A549 (cell line): ENCODE results near the gene MSL3B.

Source experiments
- ATAC-seq, 2 experiments: fragments of 200-7000 bp in 1 of 2; fragments of >200 bp in 1 of 2; cut with Nextera tagmentation in 1 of 2; cut with Tn5 transposase in 1 of 2; 3 replicates each; pipeline versions ENCODE4 v1.8.0 to v1.9.1; 2018 to 2020; ENCODE audit warnings: mild to moderate bottlenecking in 1 of 2, moderate library complexity in 1 of 2
- CTCF ChIA-PET: fragments of 300-600 bp; sonication (Branson Sonifier 250); formaldehyde crosslinking; extraction: SDS; loops from one replicate; lab custom pipeline; 2021; ENCODE audit warnings: antibody characterized with exemption, inconsistent platforms; lab: Yijun Ruan, JAX
- POLR2A ChIA-PET: fragments of 350-600 bp; formaldehyde crosslinking; extraction: SDS; loops from one replicate; lab custom pipeline; 2021; ENCODE audit warnings: antibody characterized with exemption, inconsistent platforms; lab: Yijun Ruan, JAX
- DNase-seq, 2 experiments: peaks; one replicate each; pipeline versions ENCODE4 v3.0.0 to v3.0.0-alpha.2; 2011 to 2016; ENCODE audit warnings: low read depth in 1 of 2, low spot score in 1 of 2
- FAIRE-seq: peaks from 2 replicates; lab custom pipeline; 2011; peaks lifted over from hg19 to GRCh38; lab: Jason Lieb, UNC
- H3K27ac ChIP-seq, 2 experiments: fragments of >200 bp; sonication (Bioruptor Twin); formaldehyde crosslinking; 3 replicates each; pipeline ENCODE4 v1.5.1; 2016 to 2017
- H3K4me1 ChIP-seq: fragments of >200 bp; sonication (Bioruptor Twin); formaldehyde crosslinking; 3 replicates; pipeline ENCODE4 v1.6.1; 2016
- H3K4me2 ChIP-seq: fragments of >200 bp; sonication (Bioruptor Twin); formaldehyde crosslinking; 3 replicates; pipeline ENCODE4 v1.6.1; 2016
- H3K4me3 ChIP-seq: fragments of >200 bp; sonication (Bioruptor Twin); formaldehyde crosslinking; 3 replicates; pipeline ENCODE4 v1.5.1; 2016
- H3K9me3 ChIP-seq: fragments of >200 bp; sonication (Bioruptor Twin); formaldehyde crosslinking; 3 replicates; pipeline ENCODE4 v1.6.1; 2016
- ATOH8 ChIP-seq: fragments of 250-450 bp; sonication (Bioruptor Pico); IDR thresholded peaks from 2 replicates; pipeline ENCODE4 v1.5.0; 2020; ENCODE audit warnings: low read depth, mild to moderate bottlenecking, moderate library complexity
- CBX8 ChIP-seq: fragments of 200-600 bp; sonication (generic); IDR thresholded peaks from 2 replicates; pipeline ENCODE4 v1.6.1; 2016
- CEBPB ChIP-seq, 2 experiments: fragments of >200 bp in 1 of 2; sonication (Bioruptor Twin) in 1 of 2; formaldehyde crosslinking in 1 of 2; IDR thresholded peaks; 2 replicates each; pipeline ENCODE4 v1.6.1; 2012 to 2016
- CHD4 ChIP-seq: fragments of 200-600 bp; sonication (generic); IDR thresholded peaks from 2 replicates; pipeline ENCODE4 v1.6.1; 2016; ENCODE audit warnings: antibody characterized with exemption, mild to moderate bottlenecking, borderline replicate concordance
- CTCF ChIP-seq: fragments of >200 bp; sonication (Bioruptor Twin); formaldehyde crosslinking; IDR thresholded peaks from 3 replicates; pipeline ENCODE4 v1.5.1; 2016
- EHMT2 ChIP-seq: fragments of 200-600 bp; sonication (generic); IDR thresholded peaks from 2 replicates; pipeline ENCODE4 v1.6.1; 2016; ENCODE audit warnings: antibody characterized with exemption, low read depth, mild to moderate bottlenecking, moderate library complexity
- FOSB ChIP-seq: fragments of 250-450 bp; sonication (Bioruptor Pico); IDR thresholded peaks from 2 replicates; pipeline ENCODE4 v1.5.0; 2020; ENCODE audit warnings: mild to moderate bottlenecking, moderate library complexity
- GATA3 ChIP-seq: IDR thresholded peaks from 2 replicates; pipeline ENCODE4 v1.6.1; 2012; ENCODE audit warnings: borderline replicate concordance
- HES2 ChIP-seq: fragments of >200 bp; sonication (Bioruptor Twin); formaldehyde crosslinking; IDR thresholded peaks from 2 replicates; pipeline ENCODE4 v1.6.1; 2016
- HMGXB4 ChIP-seq: fragments of 250-450 bp; sonication (Bioruptor Pico); IDR thresholded peaks from 2 replicates; pipeline ENCODE4 v1.5.0; 2021; ENCODE audit warnings: mild to moderate bottlenecking, moderate library complexity, borderline replicate concordance
- HOXA7 ChIP-seq: fragments of 250-450 bp; sonication (Bioruptor Pico); IDR thresholded peaks from 2 replicates; pipeline ENCODE4 v1.5.0; 2020; ENCODE audit warnings: mild to moderate bottlenecking, moderate library complexity
- JUNB ChIP-seq: fragments of >200 bp; sonication (Bioruptor Twin); formaldehyde crosslinking; IDR thresholded peaks from 2 replicates; pipeline ENCODE4 v1.6.1; 2016
- KDM1A ChIP-seq: fragments of 200-600 bp; sonication (generic); IDR thresholded peaks from 2 replicates; pipeline ENCODE4 v1.6.1; 2016; ENCODE audit warnings: low read depth, mild to moderate bottlenecking
- KDM5A ChIP-seq: fragments of 200-600 bp; sonication (generic); IDR thresholded peaks from 2 replicates; pipeline ENCODE4 v1.6.1; 2016; ENCODE audit warnings: antibody characterized with exemption, mild to moderate bottlenecking
- MAZ ChIP-seq: fragments of 150-350 bp; IDR thresholded peaks from 2 replicates; pipeline ENCODE4 v1.6.1; 2014; ENCODE audit warnings: antibody characterized with exemption, low read depth, low read length, borderline replicate concordance
- NPAS2 ChIP-seq: fragments of 250-450 bp; sonication (Bioruptor Pico); IDR thresholded peaks from 2 replicates; pipeline ENCODE4 v1.8.0; 2022; ENCODE audit warnings: mild to moderate bottlenecking, moderate library complexity, borderline replicate concordance
- PBX3 ChIP-seq: IDR thresholded peaks from 2 replicates; pipeline ENCODE4 v1.6.1; 2012
- PHF8 ChIP-seq: fragments of 200-600 bp; sonication (generic); IDR thresholded peaks from 2 replicates; pipeline ENCODE4 v1.6.1; 2016; ENCODE audit warnings: low read depth, mild to moderate bottlenecking, antibody characterized with exemption, moderate library complexity, borderline replicate concordance
- POLR2A ChIP-seq: IDR thresholded peaks from 2 replicates; pipeline ENCODE4 v1.6.1; 2012; ENCODE audit warnings: mild to moderate bottlenecking, low read length
- RARB ChIP-seq: fragments of 250-450 bp; sonication (Bioruptor Pico); IDR thresholded peaks from 2 replicates; pipeline ENCODE4 v1.8.0; 2021; ENCODE audit warnings: mild to moderate bottlenecking, moderate library complexity
- RFX5 ChIP-seq: fragments of 450-650 bp; IDR thresholded peaks from 2 replicates; pipeline ENCODE4 v1.7.1; 2014; ENCODE audit warnings: antibody characterized with exemption, mild to moderate bottlenecking, moderate library complexity
- RNF2 ChIP-seq: fragments of 200-600 bp; sonication (generic); IDR thresholded peaks from 2 replicates; pipeline ENCODE4 v1.6.1; 2016; ENCODE audit warnings: low read depth, mild to moderate bottlenecking, antibody characterized with exemption, moderate library complexity, borderline replicate concordance
- SREBF2 ChIP-seq: fragments of 450-650 bp; IDR thresholded peaks from 2 replicates; pipeline ENCODE4 v1.6.1; 2014; ENCODE audit warnings: mild to moderate bottlenecking, moderate library complexity
- TFCP2L1 ChIP-seq: fragments of 250-450 bp; sonication (Bioruptor Pico); IDR thresholded peaks from 2 replicates; pipeline ENCODE4 v1.5.0; 2021; ENCODE audit warnings: mild to moderate bottlenecking
- ZC3H11A ChIP-seq: fragments of 450-650 bp; IDR thresholded peaks from 2 replicates; pipeline ENCODE4 v1.6.1; 2014; ENCODE audit warnings: antibody characterized with exemption, mild to moderate bottlenecking
- ZFP36 ChIP-seq: fragments of 450-650 bp; IDR thresholded peaks from 2 replicates; pipeline ENCODE4 v1.6.1; 2014; ENCODE audit warnings: borderline replicate concordance; ENCODE audit not compliant: partially characterized antibody
- ZSCAN20 ChIP-seq: fragments of 250-450 bp; sonication (Bioruptor Pico); IDR thresholded peaks from 2 replicates; pipeline ENCODE4 v1.8.0; 2022; ENCODE audit warnings: mild to moderate bottlenecking, moderate library complexity
- WGBS: methylation state at CpG from one replicate; pipeline ENCODE4 v1.1.6; 2017; ENCODE audit errors: missing lambda C conversion rate; 5-methylcytosine and 5-hydroxymethylcytosine counted together

The MSL3B gene

GRCh38 chr2:233830111-233830802 lies 37.9 kb downstream of the MSL3B start:
- 92% methylated on average over 6 of the region's 6 CpGs for WGBS
- Histone ChIP-seq H3K4me1 (peaks cover 52% of the 10 kb centered on the region), H3K9me3 (0 out of 3 replicates have a peak, but pooled peaks cover 7% of the 10 kb centered on the region), H3K4me3 (no peak overlapping the region), H3K27ac (peak overlapping the region; percentile 91 to 93), H3K4me2 (no peak overlapping the region)
- ATAC-seq (peak in 1 of 2 experiments; percentile 0; a peak in 2 of 6 replicates), FAIRE-seq (no peak), DNase-seq (no peak)
- TF ChIP-seq FOSB (CRISPR knock-in tag) (no peak), PHF8 (no peak), ZSCAN20 (CRISPR knock-in tag) (no peak), RFX5 (no peak), HOXA7 (CRISPR knock-in tag) (no peak), CHD4 (no peak), PBX3 (no peak), KDM1A (no peak), CBX8 (no peak), JUNB (no peak), CEBPB (IDR thresholded peaks at IDR 0.05) (no peak), SREBF2 (no peak), RARB (CRISPR knock-in tag) (no peak), EHMT2 (no peak), HMGXB4 (CRISPR knock-in tag) (no peak), TFCP2L1 (CRISPR knock-in tag) (no peak), ATOH8 (no peak), MAZ (no peak)
- ChIA-PET CTCF (interaction anchor here (0.7 to 4.8 kb wide), 2 partner anchors 108 to 385 kb away, joined by 3 to 83 read pairs; no protein-coding TSS in a partner anchor), POLR2A (no interaction called here)

GRCh38 chr2:233829193-233830110 lies 38.7 kb downstream of the MSL3B start:
- WGBS: 92% methylated on average over 15 of the region's 15 CpGs
- Histone ChIP-seq H3K4me1 (peaks cover 45% of the 10 kb centered on the region), H3K27ac (peak overlapping the region; percentile 91 to 93), H3K4me2 (no peak overlapping the region), H3K9me3 (0 out of 3 replicates have a peak, but pooled peaks cover 7% of the 10 kb centered on the region), H3K4me3 (no peak overlapping the region)
- POLR2A ChIA-PET: no interaction called here
- CTCF ChIA-PET: interaction anchor here (1.0 kb wide), 1 partner anchor 118 kb away, joined by 3 read pairs; no protein-coding TSS in a partner anchor
- FAIRE-seq (no peak), ATAC-seq (no peak), DNase-seq (no peak)
- TF ChIP-seq EHMT2 (no peak), GATA3 (no peak), CTCF (no peak), NPAS2 (CRISPR knock-in tag) (no peak), PHF8 (no peak), RARB (CRISPR knock-in tag) (no peak), CHD4 (no peak), KDM5A (no peak), TFCP2L1 (CRISPR knock-in tag) (no peak), ZFP36 (no peak), ZC3H11A (no peak), RNF2 (no peak), HES2 (no peak), POLR2A (no peak)
